C4-2B (cell line): ENCODE measurements around the gene LELP1.

Experiments used
- ZFX ChIP-seq: fragments of 450-650 bp; IDR thresholded peaks from 2 replicates; pipeline ENCODE4 v1.6.1; 2017
- TF ChIP-seq, protein P1 (sequence below): fragments of 450-650 bp; conservative IDR thresholded peaks from 2 replicates; pipeline ENCODE4 v1.5.1; 2017; ENCODE audit warnings: mild to moderate bottlenecking

- TF ChIP-seq, protein P1, sequence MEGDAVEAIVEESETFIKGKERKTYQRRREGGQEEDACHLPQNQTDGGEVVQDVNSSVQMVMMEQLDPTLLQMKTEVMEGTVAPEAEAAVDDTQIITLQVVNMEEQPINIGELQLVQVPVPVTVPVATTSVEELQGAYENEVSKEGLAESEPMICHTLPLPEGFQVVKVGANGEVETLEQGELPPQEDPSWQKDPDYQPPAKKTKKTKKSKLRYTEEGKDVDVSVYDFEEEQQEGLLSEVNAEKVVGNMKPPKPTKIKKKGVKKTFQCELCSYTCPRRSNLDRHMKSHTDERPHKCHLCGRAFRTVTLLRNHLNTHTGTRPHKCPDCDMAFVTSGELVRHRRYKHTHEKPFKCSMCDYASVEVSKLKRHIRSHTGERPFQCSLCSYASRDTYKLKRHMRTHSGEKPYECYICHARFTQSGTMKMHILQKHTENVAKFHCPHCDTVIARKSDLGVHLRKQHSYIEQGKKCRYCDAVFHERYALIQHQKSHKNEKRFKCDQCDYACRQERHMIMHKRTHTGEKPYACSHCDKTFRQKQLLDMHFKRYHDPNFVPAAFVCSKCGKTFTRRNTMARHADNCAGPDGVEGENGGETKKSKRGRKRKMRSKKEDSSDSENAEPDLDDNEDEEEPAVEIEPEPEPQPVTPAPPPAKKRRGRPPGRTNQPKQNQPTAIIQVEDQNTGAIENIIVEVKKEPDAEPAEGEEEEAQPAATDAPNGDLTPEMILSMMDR, result no peak
- no peak for TF ChIP-seq ZFX
These were observed 8.7 kb upstream of the LELP1 start for GRCh38 chr1:153194331-153195050.
